Common myeloid progenitor, CD34-positive (primary cell): ENCODE data around the gene BECN2.

Experiments used
- CTCF ChIA-PET: fragments of 350-600 bp; sonication (Branson Sonifier 250); formaldehyde crosslinking; loops from one replicate; lab custom pipeline; 2021; ENCODE audit warnings: antibody characterized with exemption; lab: Charles Lee
- POLR2A ChIA-PET: fragments of 350-600 bp; sonication (Branson Sonifier 250); formaldehyde crosslinking; loops from one replicate; lab custom pipeline; 2021; ENCODE audit warnings: antibody characterized with exemption; lab: Charles Lee
- DNase-seq, 3 donors: peaks; one replicate each; pipeline versions ENCODE4 v3.0.0 to v3.0.0-alpha.2; 2013
- H3K27ac ChIP-seq, 2 experiments: 1 replicate in 1 of 2; 2 replicates in 1 of 2; pipeline ENCODE4 v1.7.0; 2013; ENCODE audit warnings: inconsistent platforms in 2 of 2, low read length in 2 of 2, mild to moderate bottlenecking in 2 of 2, low read depth in 1 of 2, moderate library complexity in 1 of 2; ENCODE audit not compliant: severe bottlenecking in 2 of 2, insufficient read depth in 1 of 2, poor library complexity in 1 of 2
- H3K27me3 ChIP-seq, 5 experiments: replicated peaks in 2 of 5; 1 replicate in 3 of 5; 2 replicates in 2 of 5; pipeline versions ENCODE4 v1.6.1 to v1.7.0; 2013; ENCODE audit warnings: low read length in 4 of 5, mild to moderate bottlenecking in 2 of 5, moderate library complexity in 2 of 5, inconsistent platforms in 1 of 5; ENCODE audit not compliant: insufficient read depth in 5 of 5, control insufficient read depth in 4 of 5
- H3K36me3 ChIP-seq, 4 experiments: 1 replicate in 2 of 4; 2 replicates in 2 of 4; pipeline versions ENCODE4 v1.6.1 to v1.7.0; 2013; ENCODE audit warnings: low read length in 3 of 4, control low read depth in 1 of 4, mild to moderate bottlenecking in 1 of 4; ENCODE audit not compliant: control insufficient read depth in 4 of 4, insufficient read depth in 4 of 4
- H3K4me1 ChIP-seq, 4 experiments: 1 replicate in 3 of 4; 2 replicates in 1 of 4; pipeline versions ENCODE4 v1.6.1 to v1.7.1; 2013; ENCODE audit warnings: low read length in 3 of 4, mild to moderate bottlenecking in 3 of 4, control low read depth in 1 of 4, inconsistent platforms in 1 of 4, moderate library complexity in 1 of 4; ENCODE audit not compliant: control insufficient read depth in 4 of 4, insufficient read depth in 4 of 4; ENCODE audit errors: control extremely low read depth in 1 of 4
- H3K4me3 ChIP-seq, 7 experiments: 1 replicate in 4 of 7; 2 replicates in 3 of 7; pipeline versions ENCODE4 v1.5.1 to v1.7.0; 2013; ENCODE audit warnings: mild to moderate bottlenecking in 7 of 7, low read length in 6 of 7, moderate library complexity in 6 of 7, inconsistent platforms in 2 of 7, low read depth in 2 of 7, control low read depth in 1 of 7; ENCODE audit not compliant: insufficient read depth in 4 of 7, control insufficient read depth in 1 of 7; ENCODE audit errors: extremely low read depth in 1 of 7
- H3K9me3 ChIP-seq, 5 experiments: 1 replicate in 4 of 5; 2 replicates in 1 of 5; pipeline versions ENCODE4 v1.6.1 to v1.7.1; 2013; ENCODE audit warnings: low read length in 4 of 5, mild to moderate bottlenecking in 2 of 5, inconsistent platforms in 1 of 5, low read depth in 1 of 5, moderate library complexity in 1 of 5; ENCODE audit not compliant: control insufficient read depth in 4 of 5, insufficient read depth in 2 of 5; ENCODE audit errors: control extremely low read depth in 1 of 5
- WGBS: methylation state at CpG from one replicate; pipeline ENCODE4 v1.1.5; 2013; ENCODE audit not compliant: insufficient coverage; 5-methylcytosine and 5-hydroxymethylcytosine counted together

Gene BECN2

GRCh38 chr1:241947354-241947753 is 10.2 kb upstream of the BECN2 start:
- Histone ChIP-seq H3K36me3 (no peaks in the 10 kb centered on the region), H3K9me3 (no peaks in the 10 kb centered on the region), H3K4me3 (no peak overlapping the region), H3K4me1 (no peaks in the 10 kb centered on the region), H3K27ac (no peak overlapping the region), H3K27me3 (no peaks in the 10 kb centered on the region)
- CTCF ChIA-PET: no interaction called here
- POLR2A ChIA-PET: no interaction called here
- DNase-seq: no peak
- 80% methylated on average over 5 of the region's 6 CpGs for WGBS

DNA sequence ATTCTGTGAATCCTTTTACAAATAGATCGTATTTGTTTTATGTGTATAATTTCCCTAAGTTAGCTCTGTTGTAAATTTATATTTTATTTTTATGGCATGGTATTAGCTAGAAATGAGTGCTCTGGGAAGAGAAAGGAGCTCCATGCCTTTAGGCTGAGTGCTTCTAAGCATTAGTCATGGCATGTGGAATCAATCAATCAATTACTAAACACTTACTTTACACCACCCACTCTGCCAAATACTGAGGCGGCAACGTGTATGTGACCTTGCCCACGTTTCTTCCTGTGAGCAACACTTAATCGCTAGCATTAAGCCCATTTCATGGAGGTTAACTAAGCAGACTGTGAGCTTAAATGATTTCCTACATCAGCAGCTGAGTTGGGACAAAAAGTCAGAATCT is 7.2 kb upstream of the BECN2 start:
- Histone ChIP-seq H3K36me3 (no peaks in the 10 kb centered on the region), H3K4me3 (no peak overlapping the region), H3K27me3 (no peaks in the 10 kb centered on the region), H3K9me3 (no peaks in the 10 kb centered on the region), H3K4me1 (no peaks in the 10 kb centered on the region), H3K27ac (no peak overlapping the region)
- ChIA-PET CTCF (no interaction called here), POLR2A (no interaction called here)
- no peak for DNase-seq
- WGBS: 79% methylated on average over 4 of the region's 5 CpGs

DNA sequence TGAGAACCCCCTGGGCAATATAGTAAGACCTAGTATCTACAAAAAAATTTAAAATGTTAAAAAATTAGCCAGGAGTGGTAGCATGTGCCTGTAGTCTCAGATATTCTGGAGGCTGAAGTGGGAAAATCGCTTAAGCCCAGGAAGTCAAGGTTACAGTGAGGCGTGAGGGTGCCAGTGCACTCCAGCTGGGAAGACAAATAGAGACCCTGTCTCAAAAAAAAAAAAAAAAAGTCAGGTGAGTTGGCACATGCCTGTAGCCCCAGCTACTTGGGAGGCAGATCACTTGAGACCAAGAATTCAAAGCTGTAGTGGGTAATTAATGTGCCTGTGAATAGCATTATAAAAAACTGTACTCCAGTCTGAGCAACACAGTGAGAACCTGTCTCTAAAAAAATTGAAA is 4.6 kb downstream of the BECN2 start:
- Histone ChIP-seq H3K4me1 (no peaks in the 10 kb centered on the region), H3K27me3 (no peaks in the 10 kb centered on the region), H3K4me3 (no peak overlapping the region), H3K36me3 (no peaks in the 10 kb centered on the region), H3K27ac (no peak overlapping the region), H3K9me3 (no peaks in the 10 kb centered on the region)
- WGBS: 68% methylated on average over 2 of the region's 2 CpGs
- POLR2A ChIA-PET: interaction anchor here (0.5 kb wide), 1 partner anchor 24 kb away, joined by 4 read pairs; no protein-coding TSS in a partner anchor
- CTCF ChIA-PET: no interaction called here
- DNase-seq: no peak

DNA sequence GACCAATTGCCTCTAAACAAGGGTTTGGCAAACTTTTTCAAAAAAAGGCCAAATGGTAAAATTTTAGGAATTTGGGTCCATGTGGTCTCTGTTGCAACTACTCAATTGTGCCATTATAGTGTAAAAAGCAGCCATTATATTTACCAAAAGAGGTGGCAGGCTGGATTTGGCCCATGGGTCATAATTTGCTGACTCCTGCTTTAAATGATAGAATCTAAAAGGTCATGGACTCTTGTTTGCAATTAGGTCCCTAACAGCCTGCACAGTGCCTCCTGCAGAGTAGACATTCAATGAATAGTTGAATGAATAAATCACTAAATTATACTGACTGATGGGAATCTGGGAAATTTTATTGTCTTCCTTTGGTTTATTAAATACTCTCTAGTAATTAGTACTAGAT is 6.2 kb downstream of the BECN2 start:
- no peak overlapping the region for H3K4me3 ChIP-seq
- no peak overlapping the region for H3K27ac ChIP-seq
- no peaks in the 10 kb centered on the region for H3K36me3 ChIP-seq
- no peaks in the 10 kb centered on the region for H3K27me3 ChIP-seq
- DNase-seq: no peak
- POLR2A ChIA-PET: no interaction called here
- H3K9me3 ChIP-seq: no peaks in the 10 kb centered on the region
- CTCF ChIA-PET: no interaction called here
- no peaks in the 10 kb centered on the region for H3K4me1 ChIP-seq

GRCh38 chr1:241964550-241965282 is 7.1 kb downstream of the BECN2 start:
- no peak for DNase-seq
- 91% methylated on average over 7 of the region's 8 CpGs for WGBS
- Histone ChIP-seq H3K9me3 (no peaks in the 10 kb centered on the region), H3K4me1 (no peaks in the 10 kb centered on the region), H3K27ac (no peak overlapping the region), H3K27me3 (no peaks in the 10 kb centered on the region), H3K4me3 (no peak overlapping the region), H3K36me3 (no peaks in the 10 kb centered on the region)
- POLR2A ChIA-PET: no interaction called here
- CTCF ChIA-PET: no interaction called here

GRCh38 chr1:241968611-241969010 is 11.0 kb downstream of the BECN2 start:
- no peak overlapping the region for H3K4me3 ChIP-seq
- H3K9me3 ChIP-seq: no peaks in the 10 kb centered on the region
- POLR2A ChIA-PET: no interaction called here
- DNase-seq: no peak
- no peaks in the 10 kb centered on the region for H3K27me3 ChIP-seq
- no peaks in the 10 kb centered on the region for H3K36me3 ChIP-seq
- CTCF ChIA-PET: no interaction called here
- whole genome bisulfite sequencing: 50% methylated on average over 2 of the region's 4 CpGs
- H3K27ac ChIP-seq: no peak overlapping the region
- H3K4me1 ChIP-seq: no peaks in the 10 kb centered on the region

GRCh38 chr1:241972703-241973369 is 15.3 kb downstream of the BECN2 start:
- ChIA-PET POLR2A (no interaction called here), CTCF (no interaction called here)
- Histone ChIP-seq H3K4me3 (no peak overlapping the region), H3K27ac (no peak overlapping the region), H3K4me1 (no peaks in the 10 kb centered on the region), H3K27me3 (peaks cover 0 to 3% (median 0%) of the 10 kb centered on the region in 5 experiments), H3K9me3 (no peaks in the 10 kb centered on the region), H3K36me3 (no peaks in the 10 kb centered on the region)
- no peak for DNase-seq
- 94% methylated on average over 4 of the region's 6 CpGs for WGBS
